SIG-M5 (cell line): Measurements from ENCODE around the gene CTXND2.
"Not testable (repeated sequence)": the region's sequence is repeated elsewhere in the genome, so short reads cannot be mapped to it uniquely, and the experiment has no call there.

ENCODE experiments used
- DNase-seq: peaks from one replicate; lab custom pipeline; 2025; lab: John Stamatoyannopoulos, UW

The CTXND2 gene

DNA sequence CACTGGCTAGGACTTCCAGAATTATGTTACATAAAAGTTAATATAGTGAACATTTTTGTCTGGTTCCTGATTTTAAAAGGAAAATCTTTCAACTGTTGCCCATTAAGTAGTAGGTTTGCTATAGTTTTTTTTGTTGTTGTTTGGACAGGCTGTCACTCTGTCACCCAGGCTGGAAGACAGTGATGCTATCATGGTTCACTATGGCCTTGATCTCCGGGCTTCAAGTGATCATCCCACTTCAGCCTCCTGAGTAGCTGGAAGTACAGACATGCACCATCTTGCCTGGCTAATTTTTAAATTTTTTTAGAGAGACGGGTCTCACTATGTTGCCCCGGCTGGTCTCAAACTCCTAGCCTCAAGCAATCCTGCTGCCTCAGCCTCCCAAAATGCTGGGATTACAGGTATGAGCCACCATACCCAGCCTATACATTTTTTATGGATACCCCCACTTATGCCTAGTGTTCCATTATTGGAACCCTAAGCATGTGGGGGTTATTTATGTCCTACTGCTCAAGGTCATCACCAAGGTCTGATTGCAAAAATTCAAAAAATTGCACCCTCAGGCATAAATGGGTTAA is 6.5 kb downstream of the CTXND2 start:
- DNase-seq: no peak

- DNase-seq: no peak
Measured at GRCh38 chr1:150895618-150896017, 8.7 kb downstream of the CTXND2 start.

- not testable (repeated sequence) for DNase-seq
Measured at GRCh38 chr1:150899795-150900194, 12.9 kb downstream of the CTXND2 start.

- DNase-seq: no peak
Measured at GRCh38 chr1:150902346-150902745, 15.4 kb downstream of the CTXND2 start.

- DNase-seq: no peak
Measured at GRCh38 chr1:150902751-150903150, 15.8 kb downstream of the CTXND2 start.

DNA sequence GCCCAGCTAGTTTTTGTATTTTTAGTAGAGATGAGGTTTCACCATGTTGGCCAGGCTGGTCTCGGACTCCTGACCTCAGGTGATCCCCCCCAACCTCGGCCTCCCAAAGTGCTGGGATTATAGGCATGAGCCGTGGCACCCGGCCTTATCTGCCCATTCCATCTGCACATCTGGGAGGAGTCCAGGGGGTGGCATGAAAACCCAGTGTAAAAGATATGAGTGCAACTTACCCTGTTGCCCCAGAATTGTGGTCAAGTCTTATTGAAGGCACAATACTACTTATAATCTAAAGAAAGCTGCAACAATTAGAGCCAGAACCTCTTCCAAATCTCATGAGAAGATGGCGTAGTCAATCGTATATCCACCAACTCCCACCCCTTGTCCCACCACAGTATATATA is 18.4 kb downstream of the CTXND2 start:
- DNase-seq: no peak

GRCh38 chr1:150906329-150906728 is 19.4 kb downstream of the CTXND2 start:
- DNase-seq: no peak

- DNase-seq: no peak
Measured at GRCh38 chr1:150906813-150907212, 19.9 kb downstream of the CTXND2 start.

- no peak for DNase-seq
Measured at GRCh38 chr1:150909585-150910180, 22.7 kb downstream of the CTXND2 start.

- no peak for DNase-seq
Measured at GRCh38 chr1:150912623-150913022, 25.7 kb downstream of the CTXND2 start.

DNA sequence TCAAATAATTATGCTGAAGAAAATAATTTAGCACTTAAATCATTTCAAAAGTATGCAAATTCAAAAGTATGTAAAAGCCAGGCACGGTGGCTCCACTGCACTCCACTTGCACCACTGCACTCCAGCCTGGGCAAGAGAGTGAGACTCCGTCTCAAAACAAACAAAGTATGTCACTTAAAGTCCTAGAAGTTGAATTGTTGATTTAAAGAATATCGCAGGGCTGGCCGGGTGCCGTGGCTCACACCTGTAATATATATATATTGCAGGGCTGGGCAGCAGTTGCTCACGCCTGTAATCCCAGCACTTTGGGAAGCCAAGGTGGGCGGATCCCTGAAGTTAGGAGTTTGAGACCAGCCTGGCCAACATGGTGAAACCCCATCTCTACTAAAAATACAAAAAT is 30.5 kb downstream of the CTXND2 start:
- no peak for DNase-seq

- DNase-seq: peak; percentile 52
Measured at GRCh38 chr1:150922519-150922975, 35.6 kb downstream of the CTXND2 start.

DNA sequence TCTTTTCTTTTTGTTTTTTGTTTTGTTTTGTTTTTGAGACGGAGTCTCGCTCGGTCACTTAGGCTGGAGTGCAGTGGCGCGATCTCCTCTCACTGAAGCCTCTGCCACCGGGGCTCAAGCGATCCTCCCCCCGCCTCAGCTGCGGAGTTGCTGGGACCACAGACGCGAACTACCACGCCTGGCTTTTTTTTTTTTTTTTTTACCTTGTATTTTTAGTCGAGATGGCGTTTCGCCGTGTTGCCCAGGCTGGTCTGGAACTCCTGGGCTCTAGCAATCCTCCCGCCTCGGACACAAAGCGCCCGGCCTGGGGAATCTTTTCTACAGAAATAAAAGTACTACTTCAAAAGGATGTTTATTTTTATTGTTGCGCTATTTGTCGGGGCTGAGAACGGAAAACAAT is 38.1 kb downstream of the CTXND2 start:
- no peak for DNase-seq

GRCh38 chr1:150926097-150926741 is 39.3 kb downstream of the CTXND2 start, which contains the start of gene SETDB1:
SETDB1 (plus strand) TSS chr1:150926363; CDS start chr1:150927715, 1,352 bp downstream.
- peak; percentile 98 for DNase-seq

DNA sequence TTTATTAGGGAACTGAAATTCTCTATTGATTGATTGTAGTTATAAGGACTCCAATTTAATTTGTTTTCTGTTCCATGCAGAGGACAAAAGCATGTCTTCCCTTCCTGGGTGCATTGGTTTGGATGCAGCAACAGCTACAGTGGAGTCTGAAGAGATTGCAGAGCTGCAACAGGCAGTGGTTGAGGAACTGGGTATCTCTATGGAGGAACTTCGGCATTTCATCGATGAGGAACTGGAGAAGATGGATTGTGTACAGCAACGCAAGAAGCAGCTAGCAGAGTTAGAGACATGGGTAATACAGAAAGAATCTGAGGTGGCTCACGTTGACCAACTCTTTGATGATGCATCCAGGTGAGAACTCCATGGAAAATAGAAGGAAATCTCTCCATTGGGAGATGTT is 40.7 kb downstream of the CTXND2 start:
- DNase-seq: peak; percentile 43

- peak; percentile 36 for DNase-seq
Measured at GRCh38 chr1:150928286-150928685, 41.4 kb downstream of the CTXND2 start.

- not testable (repeated sequence) for DNase-seq
Measured at GRCh38 chr1:150928775-150929174, 41.8 kb downstream of the CTXND2 start.

- no peak for DNase-seq
Measured at GRCh38 chr1:150931773-150932172, 44.8 kb downstream of the CTXND2 start.

- DNase-seq: no peak
Measured at GRCh38 chr1:150944856-150945255, 57.9 kb downstream of the CTXND2 start.

- no peak for DNase-seq
Measured at GRCh38 chr1:150954708-150955107, 67.8 kb downstream of the CTXND2 start.

- DNase-seq: no peak
Measured at GRCh38 chr1:150955280-150955679, 68.3 kb downstream of the CTXND2 start.

DNA sequence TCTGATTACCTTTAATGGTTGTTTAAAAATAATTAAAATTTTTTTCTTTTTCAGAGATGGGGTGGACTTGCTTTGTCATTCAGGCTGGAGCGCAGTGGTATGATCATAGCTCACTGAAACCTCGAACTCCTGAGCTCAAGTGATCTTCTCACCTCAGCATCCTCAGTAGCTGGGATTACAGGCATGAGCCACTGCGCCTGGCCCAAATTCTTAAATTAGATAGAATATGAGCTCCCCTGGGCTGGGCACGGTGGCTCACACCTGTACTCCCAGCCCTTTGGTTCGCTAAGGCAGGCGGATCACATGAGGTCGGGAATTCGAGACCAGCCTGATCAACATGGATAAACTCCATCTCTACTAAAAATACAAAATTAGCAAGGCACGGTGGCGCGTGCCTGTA is 70.7 kb downstream of the CTXND2 start:
- DNase-seq: no peak

GRCh38 chr1:150960646-150961045 is 73.7 kb downstream of the CTXND2 start:
- no peak for DNase-seq
